Retinal pigment epithelial cell (primary cell): ENCODE results near the gene FRS2.

Experiments used
- DNase-seq: peaks from one replicate; pipeline ENCODE4 v3.0.0-alpha.2; 2010; ENCODE audit warnings: low read depth
- H3K4me3 ChIP-seq: 2 replicates; pipeline ENCODE4 v1.5.1; 2011; ENCODE audit warnings: mild to moderate bottlenecking, low read length, control low read depth, moderate library complexity
- TF ChIP-seq, protein P1 (sequence below): conservative IDR thresholded peaks from 2 replicates; pipeline ENCODE4 v1.5.1; 2011; ENCODE audit warnings: low read depth, low read length, control low read depth, inconsistent platforms

FRS2 gene

DNA sequence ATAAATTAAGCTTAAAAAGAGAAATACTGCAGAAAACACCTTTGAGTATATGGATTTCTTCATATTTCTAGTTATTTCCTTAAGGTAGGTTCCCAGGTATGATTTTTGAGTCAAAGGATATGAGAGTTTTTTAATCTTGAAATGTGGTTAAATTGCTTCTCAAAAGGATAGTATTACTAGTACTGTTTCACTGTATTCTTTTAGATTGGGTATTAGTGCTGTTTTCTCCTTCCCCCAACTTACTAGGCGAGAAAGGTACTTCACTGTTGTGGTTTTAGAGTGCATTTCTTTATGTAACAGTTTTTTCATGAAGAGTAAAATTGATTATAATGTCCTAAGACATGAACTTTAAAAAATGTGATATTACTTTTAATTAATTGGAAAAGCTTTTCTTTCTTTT lies 13.5 kb downstream of the FRS2 start:
- TF ChIP-seq, protein P1, sequence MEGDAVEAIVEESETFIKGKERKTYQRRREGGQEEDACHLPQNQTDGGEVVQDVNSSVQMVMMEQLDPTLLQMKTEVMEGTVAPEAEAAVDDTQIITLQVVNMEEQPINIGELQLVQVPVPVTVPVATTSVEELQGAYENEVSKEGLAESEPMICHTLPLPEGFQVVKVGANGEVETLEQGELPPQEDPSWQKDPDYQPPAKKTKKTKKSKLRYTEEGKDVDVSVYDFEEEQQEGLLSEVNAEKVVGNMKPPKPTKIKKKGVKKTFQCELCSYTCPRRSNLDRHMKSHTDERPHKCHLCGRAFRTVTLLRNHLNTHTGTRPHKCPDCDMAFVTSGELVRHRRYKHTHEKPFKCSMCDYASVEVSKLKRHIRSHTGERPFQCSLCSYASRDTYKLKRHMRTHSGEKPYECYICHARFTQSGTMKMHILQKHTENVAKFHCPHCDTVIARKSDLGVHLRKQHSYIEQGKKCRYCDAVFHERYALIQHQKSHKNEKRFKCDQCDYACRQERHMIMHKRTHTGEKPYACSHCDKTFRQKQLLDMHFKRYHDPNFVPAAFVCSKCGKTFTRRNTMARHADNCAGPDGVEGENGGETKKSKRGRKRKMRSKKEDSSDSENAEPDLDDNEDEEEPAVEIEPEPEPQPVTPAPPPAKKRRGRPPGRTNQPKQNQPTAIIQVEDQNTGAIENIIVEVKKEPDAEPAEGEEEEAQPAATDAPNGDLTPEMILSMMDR, result no peak
- H3K4me3 ChIP-seq, result no peak overlapping the region
- no peak for DNase-seq

DNA sequence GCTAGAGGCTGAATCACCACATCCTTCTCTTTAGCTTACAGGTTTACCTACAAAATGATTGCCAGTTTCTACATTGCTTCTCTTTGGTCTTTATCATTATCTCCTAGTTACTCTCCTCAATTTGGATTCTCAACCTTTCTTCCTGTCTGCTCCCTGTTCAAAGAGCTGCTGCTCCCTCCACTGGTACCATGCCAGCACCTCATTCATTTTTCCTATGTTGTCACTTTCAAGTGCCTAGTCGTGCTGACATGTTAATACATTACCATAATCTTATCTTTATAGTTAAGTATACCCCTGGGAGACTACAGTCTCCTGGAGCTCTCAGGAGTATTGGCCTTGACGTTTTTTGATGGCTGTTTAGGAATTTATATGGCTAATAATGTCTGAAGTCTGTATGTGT lies 14.2 kb downstream of the FRS2 start:
- DNase-seq, result no peak
- TF ChIP-seq, protein P1, result no peak
- no peak overlapping the region for H3K4me3 ChIP-seq

DNA sequence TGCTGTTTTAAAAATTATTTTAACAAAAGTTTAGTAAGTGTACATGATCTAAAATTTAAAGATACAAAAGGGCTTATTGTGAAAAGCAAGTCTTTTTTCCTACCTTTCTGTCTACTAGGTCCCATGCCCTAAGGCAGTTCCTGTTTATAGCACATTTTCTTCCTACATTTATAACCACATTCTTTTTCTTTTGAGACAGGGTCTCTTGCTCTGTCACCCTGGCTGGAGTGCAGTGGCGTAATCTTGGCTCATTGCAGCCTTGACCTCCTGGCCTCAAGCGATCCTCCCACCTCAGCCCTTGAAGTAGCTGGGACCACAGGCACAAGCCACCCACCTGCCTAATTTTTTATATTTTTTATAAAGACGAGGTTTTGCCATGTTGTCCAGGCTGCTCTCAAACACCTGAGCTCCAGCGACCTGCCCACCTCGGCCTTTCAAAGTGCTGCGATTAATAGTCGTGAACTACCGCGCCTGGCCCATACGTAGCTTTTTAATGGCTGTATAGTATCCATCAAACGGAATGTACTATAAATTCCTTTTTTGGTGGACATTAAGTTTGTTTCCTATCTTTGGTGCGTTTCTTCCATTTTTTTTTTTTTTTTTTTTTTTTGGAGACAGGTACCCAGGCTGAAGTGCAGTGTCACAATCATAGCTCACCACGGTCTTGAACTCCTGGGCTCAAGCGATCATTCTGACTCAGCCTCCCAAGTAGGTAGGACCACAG lies 20.9 kb downstream of the FRS2 start:
- DNase-seq, result no peak
- TF ChIP-seq, protein P1, result no peak
- H3K4me3 ChIP-seq, result no peak overlapping the region

DNA sequence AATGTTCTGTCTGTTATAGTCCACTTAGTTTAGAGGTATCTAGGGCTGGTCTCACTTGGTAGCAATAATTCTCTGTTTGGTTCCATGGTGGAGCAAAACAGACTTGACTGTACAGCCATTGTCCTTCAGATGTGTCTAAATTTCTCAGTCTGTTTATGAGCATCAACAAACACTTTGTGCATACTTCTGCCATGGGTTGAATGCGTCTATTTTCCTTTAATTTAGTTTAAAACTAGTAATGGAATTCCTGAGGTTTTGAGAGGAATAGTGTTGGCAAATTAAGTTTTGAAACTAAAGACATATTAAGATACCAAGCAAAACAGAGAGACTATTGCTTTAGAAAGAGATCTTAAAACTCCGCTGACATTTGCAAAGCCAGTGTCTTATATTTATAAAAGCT lies 22.6 kb downstream of the FRS2 start:
- TF ChIP-seq, protein P1, result no peak
- no peak overlapping the region for H3K4me3 ChIP-seq
- no peak for DNase-seq

DNA sequence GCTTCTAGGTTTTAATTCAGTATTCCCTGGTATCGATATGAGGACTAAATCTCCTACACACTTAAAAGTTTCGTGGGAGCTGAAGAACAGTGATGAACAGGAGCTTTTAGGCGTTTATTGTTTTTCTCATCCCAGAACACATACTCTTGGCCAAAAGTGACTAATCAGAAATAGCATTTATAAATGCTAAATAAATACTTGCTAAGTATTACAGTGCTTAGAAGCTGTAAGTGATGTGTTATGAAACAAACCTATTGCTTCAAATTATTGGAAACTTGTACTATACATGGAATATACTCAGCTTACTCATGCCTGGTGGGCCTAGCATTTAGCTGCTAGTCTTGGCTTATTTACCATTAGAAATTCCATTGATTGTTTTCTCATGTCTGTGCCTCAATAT lies 24.9 kb downstream of the FRS2 start:
- no peak overlapping the region for H3K4me3 ChIP-seq
- no peak for DNase-seq
- TF ChIP-seq, protein P1, result no peak

DNA sequence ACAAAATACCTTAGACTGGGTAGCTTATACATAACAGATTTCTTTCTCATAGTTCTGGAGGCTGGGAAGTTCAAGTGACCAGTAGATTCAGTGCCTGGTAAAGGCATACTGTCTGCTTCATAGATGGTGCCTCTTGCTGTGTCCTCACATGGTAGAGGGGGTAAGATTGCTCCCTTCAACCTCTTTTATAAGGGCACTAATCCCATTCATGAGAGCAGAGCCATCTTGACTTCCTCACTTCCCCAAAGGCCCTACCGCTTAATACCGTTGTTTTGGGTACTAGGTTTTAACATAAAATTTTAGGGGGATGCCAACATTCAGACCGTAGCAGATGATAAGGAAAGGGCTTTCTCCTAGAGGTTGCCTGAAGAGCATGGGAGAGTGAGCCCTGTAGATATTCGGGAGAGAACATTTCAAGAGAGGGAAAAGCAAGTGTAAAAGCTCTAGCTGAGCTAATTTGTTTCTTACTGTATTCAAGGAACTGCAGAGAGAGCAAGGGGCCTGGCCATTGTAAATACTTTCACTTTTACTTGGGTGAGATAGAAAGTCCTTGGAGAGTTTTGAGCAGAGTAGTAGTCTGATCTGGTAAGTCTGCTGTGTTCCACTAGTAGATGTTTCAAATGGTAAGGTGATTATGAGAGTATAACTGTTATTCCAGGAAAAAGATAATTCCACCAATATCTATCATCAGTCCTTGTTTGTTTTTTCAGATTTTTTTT lies 27.3 kb downstream of the FRS2 start:
- DNase-seq, result no peak

More for the DNA sequence above, 27.3 kb downstream of the FRS2 start:
- no peak overlapping the region for H3K4me3 ChIP-seq
- TF ChIP-seq, protein P1, result no peak
